Ectodermal cell (in vitro differentiated cells): ENCODE results near the gene OR4D11. TPM values are rescaled to one million over a fixed set of nuclear protein-coding genes. Genes with fewer than 3 reads are reported as not detected.

Experiments
- H3K27ac ChIP-seq: 2 replicates; pipeline ENCODE4 v1.7.0; 2013; ENCODE audit warnings: mild to moderate bottlenecking, low read depth, low read length; ENCODE audit not compliant: insufficient read depth, poor library complexity, severe bottlenecking
- H3K27me3 ChIP-seq: 2 replicates; pipeline ENCODE4 v1.7.0; 2013; ENCODE audit warnings: mild to moderate bottlenecking, low read length; ENCODE audit not compliant: insufficient read depth, control insufficient read depth, poor library complexity, severe bottlenecking
- H3K36me3 ChIP-seq: one replicate; pipeline ENCODE4 v1.7.0; 2013; ENCODE audit warnings: low read length; ENCODE audit not compliant: control insufficient read depth, insufficient read depth
- H3K4me1 ChIP-seq: one replicate; pipeline ENCODE4 v1.7.0; 2013; ENCODE audit warnings: low read length; ENCODE audit not compliant: control insufficient read depth, insufficient read depth
- H3K4me3 ChIP-seq: 2 replicates; pipeline ENCODE4 v1.7.0; 2013; ENCODE audit warnings: low read depth, low read length, control low read depth; ENCODE audit not compliant: insufficient read depth
- H3K9me3 ChIP-seq: 2 replicates; pipeline ENCODE4 v1.7.0; 2013; ENCODE audit warnings: mild to moderate bottlenecking, low read length, moderate library complexity; ENCODE audit not compliant: control insufficient read depth
- WGBS, 2 experiments: methylation state at CpG; one replicate each; pipeline ENCODE4 v1.1.7; 2013; ENCODE audit warnings: missing lambda C conversion rate in 2 of 2; 5-methylcytosine and 5-hydroxymethylcytosine counted together
- polyA plus RNA-seq, 4 experiments: library from polyadenylated mRNA; stranded (reverse); fragments of 50-300 nt; gene quantifications; one replicate each; pipeline ENCODE4 v1.2.3, GENCODE V29; 2013

Gene OR4D11
- polyA plus RNA-seq (2013, experiment 1 of 4) = not detected
- polyA plus RNA-seq (2013, experiment 2 of 4) = not detected
- not detected for polyA plus RNA-seq (2013, experiment 3 of 4)
- not detected for polyA plus RNA-seq (2013, experiment 4 of 4)

DNA sequence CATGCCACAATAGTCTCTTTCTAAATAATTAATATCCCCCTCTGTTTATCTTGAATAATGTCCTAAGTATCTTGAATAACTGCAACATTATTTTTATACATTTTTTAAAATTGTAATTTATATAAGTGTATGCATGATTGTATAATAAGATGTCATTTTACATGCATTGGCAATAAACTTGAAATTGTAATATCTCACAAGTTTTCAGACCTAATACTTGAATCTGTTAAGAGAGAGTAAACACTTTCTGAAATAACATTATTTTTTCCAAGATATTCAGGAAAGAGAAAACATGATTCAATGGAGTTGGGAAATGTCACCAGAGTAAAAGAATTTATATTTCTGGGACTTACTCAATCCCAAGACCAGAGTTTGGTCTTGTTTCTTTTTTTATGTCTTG lies at the start of gene OR4D11:
OR4D11 (plus strand) TSS at position 301 of the 400 bp plus-strand sequence; CDS start at position 301, 0 bp downstream.
- Histone ChIP-seq H3K9me3 (no peaks in the 10 kb centered on the region), H3K36me3 (no peaks in the 10 kb centered on the region), H3K27me3 (no peaks in the 10 kb centered on the region), H3K27ac (no peak within 1 kb of the TSS), H3K4me1 (no peaks in the 10 kb centered on the region), H3K4me3 (no peak within 1 kb of the TSS)

DNA sequence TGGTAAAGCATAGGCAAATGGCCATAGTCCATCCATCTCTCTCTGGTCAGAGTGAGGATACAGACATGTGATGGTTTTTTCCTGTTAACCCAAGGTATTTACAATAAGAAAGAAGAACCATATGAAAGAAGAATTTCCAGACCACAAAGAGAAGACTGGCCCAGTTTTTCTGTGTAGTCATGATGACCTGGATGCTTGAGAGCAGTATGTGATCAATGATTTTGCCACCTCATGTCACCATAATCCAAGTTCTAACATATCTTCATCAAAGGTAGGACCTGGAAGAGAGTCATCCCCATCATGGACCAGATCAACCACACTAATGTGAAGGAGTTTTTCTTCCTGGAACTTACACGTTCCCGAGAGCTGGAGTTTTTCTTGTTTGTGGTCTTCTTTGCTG lies 46.7 kb upstream of the OR4D11 start, which contains the start of gene OR4D6:
OR4D6 (plus strand) TSS at position 301 of the 400 bp plus-strand sequence; CDS start at position 301, 0 bp downstream.
- Histone ChIP-seq H3K4me1 (no peaks in the 10 kb centered on the region), H3K9me3 (no peaks in the 10 kb centered on the region), H3K36me3 (no peaks in the 10 kb centered on the region), H3K4me3 (no peak within 1 kb of the TSS), H3K27me3 (no peaks in the 10 kb centered on the region), H3K27ac (no peak within 1 kb of the TSS)
- 91 to 100% methylated on average over 2 of the region's 2 CpGs for WGBS, 2 experiments

DNA sequence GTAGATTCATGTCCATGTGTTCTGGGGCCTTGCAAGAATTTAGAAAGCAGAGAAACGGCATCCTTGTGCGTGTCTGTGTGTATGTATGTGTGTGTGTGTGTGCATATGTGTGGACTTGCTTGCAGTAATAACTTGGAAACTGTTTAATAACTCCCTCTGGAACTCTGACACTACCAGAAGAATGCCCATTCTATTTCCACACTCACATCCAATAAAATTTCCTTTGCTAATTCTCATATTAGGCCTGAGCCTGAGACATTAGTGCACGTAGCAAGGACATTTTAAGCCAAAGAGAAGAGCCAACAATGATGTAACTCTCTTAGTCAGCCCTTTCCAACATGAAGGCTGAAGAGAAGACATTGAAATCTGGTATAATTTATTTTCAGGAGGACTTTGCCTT lies 43.5 kb upstream of the OR4D11 start:
- no peaks in the 10 kb centered on the region for H3K9me3 ChIP-seq
- H3K36me3 ChIP-seq = no peaks in the 10 kb centered on the region
- H3K27me3 ChIP-seq = no peaks in the 10 kb centered on the region
- 80 to 81% methylated on average over 3 of the region's 3 CpGs for WGBS, 2 experiments
- H3K27ac ChIP-seq = no peak overlapping the region
- no peaks in the 10 kb centered on the region for H3K4me1 ChIP-seq
- H3K4me3 ChIP-seq = no peak overlapping the region

DNA sequence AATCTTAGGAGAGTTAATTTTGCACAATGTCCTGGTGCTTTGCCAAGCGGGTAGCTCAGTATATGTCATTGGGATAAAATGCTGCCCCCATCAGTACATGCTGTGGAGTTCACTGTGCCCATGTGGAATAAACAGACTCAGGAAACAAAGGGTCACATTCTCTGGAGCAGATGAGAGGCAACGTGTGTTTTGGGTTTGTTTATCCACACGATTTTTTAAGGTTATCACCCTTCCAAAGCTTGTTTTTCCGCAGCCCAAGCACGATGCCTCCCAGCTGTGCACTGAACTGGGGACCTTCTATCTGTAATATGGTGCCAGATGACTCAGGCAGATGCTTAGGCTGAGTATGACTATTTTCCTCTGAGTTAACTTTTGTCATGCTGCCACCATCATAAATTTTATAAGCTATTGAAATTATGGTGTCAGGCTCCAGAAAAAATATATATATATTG lies 40.2 kb upstream of the OR4D11 start:
- H3K4me3 ChIP-seq = no peak overlapping the region
- H3K27ac ChIP-seq = no peak overlapping the region
- no peaks in the 10 kb centered on the region for H3K9me3 ChIP-seq
- no peaks in the 10 kb centered on the region for H3K36me3 ChIP-seq
- H3K27me3 ChIP-seq = no peaks in the 10 kb centered on the region
- H3K4me1 ChIP-seq = no peaks in the 10 kb centered on the region
- 80 to 84% methylated on average over 5 of the region's 5 CpGs for WGBS, 2 experiments

DNA sequence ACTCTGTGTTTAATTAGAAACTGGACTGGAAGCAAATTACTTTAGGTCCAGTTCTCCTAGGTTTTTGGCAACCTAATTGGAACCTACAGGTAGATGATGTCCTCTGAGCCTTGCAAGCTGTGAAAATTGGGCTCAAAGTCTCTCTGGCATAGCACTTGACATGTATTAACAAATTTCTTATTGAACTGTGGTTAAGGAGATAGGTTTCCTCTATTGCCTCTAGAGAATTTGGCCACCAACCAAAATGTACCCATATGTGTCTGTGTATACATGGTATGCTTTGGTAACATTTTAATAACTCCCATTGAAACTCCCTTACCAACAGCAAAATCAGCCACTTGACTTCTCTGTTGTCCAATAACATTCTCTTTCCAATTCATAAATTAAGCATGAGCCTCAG lies 30.4 kb upstream of the OR4D11 start, which contains the start of gene OR4D10:
OR4D10 (plus strand) TSS at position 301 of the 400 bp plus-strand sequence. CDS start 4,115 bp downstream, outside the sequence.
- H3K4me1 ChIP-seq = no peaks in the 10 kb centered on the region
- no peaks in the 10 kb centered on the region for H3K36me3 ChIP-seq
- H3K9me3 ChIP-seq = no peaks in the 10 kb centered on the region
- no peaks in the 10 kb centered on the region for H3K27me3 ChIP-seq
- H3K4me3 ChIP-seq = no peak within 1 kb of the TSS
- no peak within 1 kb of the TSS for H3K27ac ChIP-seq

DNA sequence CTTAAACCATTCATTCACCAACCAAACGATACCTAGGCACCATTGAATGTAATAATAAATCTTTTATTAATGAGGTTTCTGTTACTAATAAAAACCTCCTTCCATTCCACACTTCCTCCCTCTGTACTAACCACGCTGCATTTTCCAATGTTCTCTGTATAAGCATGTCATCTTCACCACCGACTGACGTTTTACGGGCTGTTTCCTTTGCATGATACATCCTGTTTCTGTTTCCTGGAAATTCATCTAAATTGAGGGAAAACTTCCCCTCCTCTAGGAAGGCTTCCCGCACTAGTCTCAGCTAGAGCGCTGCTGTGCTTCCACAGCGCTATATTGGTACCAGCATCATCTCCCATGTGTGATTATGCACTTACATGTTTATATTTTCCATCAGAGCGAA lies 28.2 kb upstream of the OR4D11 start:
- no peak overlapping the region for H3K4me3 ChIP-seq
- WGBS, 2 experiments = 76 to 84% methylated on average over 8 to 9 of the region's 9 CpGs
- no peaks in the 10 kb centered on the region for H3K36me3 ChIP-seq
- H3K4me1 ChIP-seq = no peaks in the 10 kb centered on the region
- H3K9me3 ChIP-seq = no peaks in the 10 kb centered on the region
- no peaks in the 10 kb centered on the region for H3K27me3 ChIP-seq
- H3K27ac ChIP-seq = no peak overlapping the region

DNA sequence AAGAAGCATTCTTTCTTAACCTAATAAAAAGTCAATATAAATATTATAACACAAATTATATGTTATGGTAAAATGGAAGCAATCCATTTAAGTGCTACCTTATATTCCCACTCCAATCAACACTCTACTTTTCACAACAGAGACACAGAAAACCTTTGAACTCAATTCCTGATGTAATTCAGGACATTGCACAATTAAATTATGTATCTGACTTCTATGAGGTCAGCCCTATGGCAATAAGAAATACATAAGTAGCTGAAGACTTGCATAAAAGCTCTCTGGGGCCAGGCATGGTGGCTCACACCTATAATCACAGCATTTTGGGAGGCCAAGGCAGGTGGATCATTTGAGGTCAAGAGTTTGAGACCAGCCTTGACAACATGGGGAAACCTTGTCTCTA lies 23.5 kb upstream of the OR4D11 start:
- H3K36me3 ChIP-seq = no peaks in the 10 kb centered on the region
- no peaks in the 10 kb centered on the region for H3K27me3 ChIP-seq
- H3K27ac ChIP-seq = no peak overlapping the region
- H3K9me3 ChIP-seq = no peaks in the 10 kb centered on the region
- H3K4me1 ChIP-seq = no peaks in the 10 kb centered on the region
- H3K4me3 ChIP-seq = no peak overlapping the region

DNA sequence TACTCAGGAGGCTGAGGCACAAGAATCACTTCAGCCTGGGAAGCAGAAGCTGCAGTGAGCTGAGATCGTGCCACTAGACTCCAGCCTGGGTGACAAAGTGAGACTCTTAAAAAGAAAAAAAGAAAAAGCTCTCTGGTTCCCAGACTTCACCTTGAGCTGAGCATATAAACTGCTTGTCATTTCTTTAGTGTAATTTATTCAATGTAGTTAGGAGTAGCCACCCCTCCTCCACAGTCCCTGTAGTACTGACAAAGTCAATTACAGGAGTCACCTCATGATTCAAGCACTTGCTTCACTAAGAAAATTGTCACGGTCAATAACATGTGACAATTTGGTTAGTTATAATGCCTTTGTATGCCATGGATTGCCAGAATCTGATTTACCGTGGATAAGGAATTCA lies 23.0 kb upstream of the OR4D11 start:
- no peak overlapping the region for H3K4me3 ChIP-seq
- H3K27ac ChIP-seq = no peak overlapping the region
- H3K9me3 ChIP-seq = no peaks in the 10 kb centered on the region
- H3K27me3 ChIP-seq = no peaks in the 10 kb centered on the region
- 94 to 95% methylated on average over 3 of the region's 3 CpGs for WGBS, 2 experiments
- no peaks in the 10 kb centered on the region for H3K4me1 ChIP-seq
- H3K36me3 ChIP-seq = no peaks in the 10 kb centered on the region

DNA sequence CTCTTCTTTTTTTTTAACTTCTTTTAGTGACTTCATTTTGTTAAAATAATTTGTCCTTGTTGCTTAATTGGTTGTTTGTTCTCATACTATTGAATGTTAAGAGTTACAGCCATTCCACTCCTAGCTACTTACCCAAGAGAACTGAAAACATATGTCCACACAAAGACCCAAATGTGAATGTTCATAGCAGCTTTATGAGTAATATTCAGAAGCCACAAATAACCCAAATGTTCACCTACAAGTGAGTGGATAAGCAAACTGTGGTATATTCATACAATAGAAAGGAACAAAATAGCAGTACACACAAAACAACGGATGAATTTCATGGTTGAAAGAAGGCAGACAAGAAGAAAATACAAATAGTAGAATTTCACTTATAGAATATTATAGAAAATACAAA lies 1.4 kb upstream of the OR4D11 start:
- Histone ChIP-seq H3K4me3 (no peak overlapping the region), H3K27ac (no peak overlapping the region), H3K9me3 (no peaks in the 10 kb centered on the region), H3K36me3 (no peaks in the 10 kb centered on the region), H3K27me3 (no peaks in the 10 kb centered on the region), H3K4me1 (no peaks in the 10 kb centered on the region)
- no CpG with 5 or more reads among the region's 1 CpG for WGBS, 2 experiments

DNA sequence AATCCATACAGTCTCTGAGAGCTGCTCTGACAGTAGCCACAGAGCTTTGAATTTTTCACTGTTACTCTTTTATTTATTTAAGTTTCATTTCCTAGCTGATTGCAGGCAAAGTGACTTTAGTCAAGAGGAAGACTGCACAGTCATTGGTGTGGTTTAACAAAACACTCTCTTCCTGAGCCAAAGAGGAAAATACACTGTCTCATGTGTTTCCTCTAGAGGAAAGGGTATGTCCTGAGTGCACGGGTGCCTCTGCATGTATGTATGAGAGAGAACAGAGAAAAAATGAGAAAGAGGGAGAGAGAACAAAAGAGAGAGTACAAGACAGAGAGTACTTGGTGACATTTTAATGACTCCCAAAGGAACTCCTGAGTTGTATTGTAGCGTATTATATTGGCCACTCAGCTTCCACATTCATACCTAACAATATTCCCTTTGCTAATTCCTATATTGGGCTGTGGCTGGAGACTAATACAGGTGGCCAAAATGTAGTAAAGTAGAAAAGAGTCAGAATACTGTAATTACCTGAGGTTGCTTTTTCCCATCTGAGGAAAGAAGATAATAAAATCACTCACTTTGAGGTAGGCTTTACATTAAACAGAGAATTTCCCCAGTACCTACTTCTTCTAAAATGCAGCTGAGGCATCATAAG lies 7.7 kb downstream of the OR4D11 start, which contains the start of gene OR4D9:
OR4D9 (plus strand) TSS at position 599 of the 649 bp plus-strand sequence. CDS start 3,374 bp downstream, outside the sequence.
- Histone ChIP-seq H3K27ac (no peak within 1 kb of the TSS), H3K4me3 (no peak within 1 kb of the TSS), H3K27me3 (no peaks in the 10 kb centered on the region), H3K4me1 (no peaks in the 10 kb centered on the region), H3K36me3 (no peaks in the 10 kb centered on the region), H3K9me3 (no peaks in the 10 kb centered on the region)
- WGBS, 2 experiments = 91 to 95% methylated on average over 1 to 2 of the region's 2 CpGs
